ENCODE results near the gene RUSF1.

GRCh38 chr16:31537362-31538242 lies 29.4 kb upstream of the RUSF1 start:
- TF ChIP-seq IRF9 (tag; IDR thresholded peaks at IDR 0.05) (no peak), ZNF347 (CRISPR knock-in tag; IDR thresholded peaks at IDR 0.05; ENCODE audit: low read depth) (no peak), PTBP1 (IDR thresholded peaks at IDR 0.05; ENCODE audit: low read depth, low read length) (no peak), KAT2B (IDR thresholded peaks at IDR 0.05; ENCODE audit: low read depth, low read length) (no peak), POLR2A (conservative IDR thresholded peaks at IDR 0.05) (no peak), POLR2AphosphoS5 (IDR thresholded peaks at IDR 0.05; ENCODE audit: control insufficient read depth, insufficient read depth, low read depth, low read length) (no peak), MAX (CRISPR knock-in tag; IDR thresholded peaks at IDR 0.05) (no peak)
- TF ChIP-seq, protein P1, sequence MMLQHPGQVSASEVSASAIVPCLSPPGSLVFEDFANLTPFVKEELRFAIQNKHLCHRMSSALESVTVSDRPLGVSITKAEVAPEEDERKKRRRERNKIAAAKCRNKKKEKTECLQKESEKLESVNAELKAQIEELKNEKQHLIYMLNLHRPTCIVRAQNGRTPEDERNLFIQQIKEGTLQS (IDR thresholded peaks at IDR 0.05) = no peak
- TF ChIP-seq, protein P1 (CRISPR knock-in tag; conservative IDR thresholded peaks at IDR 0.05) = no peak

All from K562 (cell line).